NCI-H2171 treated with DMSO at 0.1 percent for 48 hours (cell line): ENCODE data around the gene SNX13.

ENCODE experiments used
- DNase-seq: peaks from one replicate; lab custom pipeline; 2025; lab: John Stamatoyannopoulos, UW

The SNX13 gene

DNA sequence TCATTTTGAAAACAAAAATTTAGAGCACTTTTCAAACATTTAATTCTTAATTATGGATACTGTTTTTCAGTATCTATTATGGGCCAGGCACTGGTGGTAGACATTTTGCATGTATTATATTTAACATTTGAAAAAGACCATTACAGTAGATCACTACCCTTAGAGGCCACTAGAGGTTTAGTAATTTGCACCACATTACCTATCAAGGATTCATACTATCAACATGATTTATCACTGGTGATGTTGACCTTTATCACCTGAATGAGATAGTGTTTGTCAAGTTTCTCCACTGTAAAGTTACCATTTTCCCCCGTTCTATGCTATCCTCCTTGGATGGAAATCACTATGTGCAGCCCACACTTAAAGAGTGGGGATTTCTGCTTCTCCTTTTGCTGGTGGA lies 4.4 kb upstream of the SNX13 start:
- DNase-seq = no peak

DNA sequence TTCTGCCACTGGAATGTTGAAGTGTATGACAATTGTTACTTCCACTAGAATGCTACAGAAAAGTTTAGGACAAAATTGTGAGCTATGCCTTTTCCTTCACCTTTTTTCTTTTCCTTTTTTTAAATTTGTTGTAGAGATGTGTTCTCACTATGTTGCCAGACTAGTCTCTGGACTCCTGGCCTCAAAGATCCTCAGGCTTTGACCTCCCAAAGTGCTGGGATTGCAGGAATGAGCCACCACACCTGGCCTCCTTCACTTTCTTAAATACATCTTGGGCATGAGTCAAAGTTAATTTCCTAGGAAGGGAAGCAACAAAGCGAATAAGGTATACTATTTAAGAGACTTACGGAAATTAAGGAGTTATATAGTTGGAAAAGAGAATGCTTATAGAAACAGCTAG lies 2.7 kb upstream of the SNX13 start:
- no peak for DNase-seq

DNA sequence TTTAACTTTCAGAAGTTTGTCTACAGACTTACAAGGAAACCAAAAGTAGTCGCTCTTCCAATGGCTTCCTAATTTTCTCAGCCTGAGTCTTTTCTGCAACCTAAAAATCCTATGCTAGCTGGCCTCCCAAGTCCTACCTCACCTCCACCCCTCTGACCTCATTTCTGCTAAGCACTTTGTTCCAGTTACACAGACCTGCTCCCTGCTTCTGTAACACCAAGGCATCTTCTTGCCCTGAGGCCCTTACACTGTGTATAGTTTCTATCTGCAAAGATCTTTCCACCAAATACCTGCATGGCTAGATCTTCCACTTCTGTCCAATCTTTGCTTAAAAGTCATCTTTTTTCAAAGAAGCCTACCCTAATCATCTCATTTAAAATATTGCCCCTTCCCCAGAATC lies 1.9 kb upstream of the SNX13 start:
- DNase-seq = no peak

DNA sequence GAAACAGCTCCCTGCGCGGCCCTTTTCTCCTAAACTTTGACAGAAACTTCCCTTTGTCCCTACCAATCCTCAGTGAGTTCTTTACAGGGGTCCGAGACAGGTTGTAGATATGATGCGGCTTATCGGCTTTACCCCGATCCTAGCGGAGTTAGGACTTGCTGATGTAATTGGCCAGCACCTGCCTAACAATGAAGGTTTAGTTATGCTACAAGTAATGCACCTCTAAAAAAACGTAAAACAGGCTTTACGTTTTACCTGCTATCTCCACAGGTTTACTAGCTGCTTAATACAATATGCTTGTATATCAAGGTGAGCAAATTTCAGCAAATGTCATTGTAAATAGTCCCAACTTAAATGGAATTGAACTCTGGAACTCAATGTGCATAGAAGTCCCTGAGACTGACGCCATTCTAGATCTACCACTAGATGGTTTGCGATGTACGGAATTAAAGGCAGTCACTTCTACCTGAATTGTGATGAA lies 697 bp upstream of the SNX13 start:
- DNase-seq = peak; percentile 45

DNA sequence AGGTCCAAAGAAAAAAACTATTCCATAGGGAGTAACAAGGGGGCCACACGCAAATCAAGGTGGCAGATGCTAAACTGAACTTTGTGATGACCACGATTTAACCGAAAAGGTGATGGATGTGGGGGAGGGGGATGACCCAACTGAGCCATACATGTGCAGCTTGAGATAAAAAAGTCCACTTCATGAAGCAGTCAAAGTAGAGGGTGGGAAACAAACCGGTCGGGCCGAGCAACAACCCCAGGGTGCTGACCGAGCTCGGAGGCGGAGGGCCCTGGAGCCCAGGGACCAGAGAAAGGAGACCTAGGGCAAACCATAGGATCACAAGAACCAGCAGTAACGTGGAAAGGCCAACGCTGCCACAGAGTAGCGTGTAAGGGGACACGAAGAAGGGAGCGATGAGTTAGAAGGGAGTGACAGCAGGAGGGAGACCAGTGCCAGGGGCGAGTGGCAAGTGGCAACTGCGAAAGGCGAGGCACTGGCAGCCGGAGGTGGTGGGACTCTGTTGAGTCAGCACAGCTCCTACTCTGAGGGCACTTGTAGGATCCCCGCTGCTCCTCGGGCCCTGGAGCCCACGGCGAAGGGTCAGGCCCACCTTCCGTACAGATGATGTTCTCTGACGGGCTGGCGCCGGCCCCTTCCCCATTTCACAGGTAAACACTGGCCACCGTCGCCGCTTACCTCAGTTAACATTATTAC lies 540 bp downstream of the SNX13 start:
- DNase-seq = peak; percentile 67

DNA sequence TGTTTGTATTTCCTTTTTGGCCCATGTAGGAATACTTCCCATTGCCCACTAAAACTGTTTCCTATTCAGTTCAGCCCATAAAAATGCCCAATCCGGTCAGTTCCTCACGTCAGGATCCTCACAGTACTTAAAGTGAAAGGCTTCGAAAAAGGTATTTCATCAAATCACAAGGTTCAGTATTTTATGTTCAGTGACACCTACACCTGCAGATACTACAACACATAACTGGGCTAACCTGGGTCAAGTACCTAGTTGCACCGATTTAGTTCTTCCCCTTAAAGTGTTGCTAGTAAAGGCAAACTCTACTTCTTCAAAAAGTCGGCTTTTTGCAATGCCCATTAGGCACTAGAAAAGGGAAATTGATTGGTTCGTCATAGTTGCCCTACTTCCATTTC lies 1.1 kb downstream of the SNX13 start:
- no peak for DNase-seq

DNA sequence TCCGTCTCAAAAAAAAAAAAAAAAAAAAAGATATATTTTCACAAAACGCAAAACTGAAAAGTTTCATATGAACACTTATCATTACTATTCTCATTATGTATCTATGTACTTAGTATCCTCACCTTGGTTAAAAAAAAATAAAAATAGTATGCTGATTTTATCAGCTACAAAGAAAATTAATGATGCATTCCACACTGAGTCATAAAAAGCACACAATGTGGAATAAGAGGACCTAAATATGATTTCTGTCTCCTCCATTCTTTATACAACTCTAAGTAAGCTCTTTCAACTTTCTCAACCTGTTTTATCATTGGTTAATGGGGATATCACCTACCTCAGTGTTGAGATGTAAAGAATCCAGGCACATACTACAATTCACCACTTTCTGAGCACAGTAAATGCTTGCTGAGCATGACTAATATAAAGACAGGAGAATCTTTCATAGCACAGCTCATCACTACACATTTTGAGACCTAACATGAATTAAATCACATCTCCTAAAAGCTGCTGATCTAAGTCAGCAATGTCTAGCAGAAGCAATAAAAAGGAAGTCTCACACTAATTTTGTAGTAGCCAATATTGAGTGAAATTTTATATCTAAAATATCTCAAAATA lies 2.7 kb downstream of the SNX13 start:
- no peak for DNase-seq

DNA sequence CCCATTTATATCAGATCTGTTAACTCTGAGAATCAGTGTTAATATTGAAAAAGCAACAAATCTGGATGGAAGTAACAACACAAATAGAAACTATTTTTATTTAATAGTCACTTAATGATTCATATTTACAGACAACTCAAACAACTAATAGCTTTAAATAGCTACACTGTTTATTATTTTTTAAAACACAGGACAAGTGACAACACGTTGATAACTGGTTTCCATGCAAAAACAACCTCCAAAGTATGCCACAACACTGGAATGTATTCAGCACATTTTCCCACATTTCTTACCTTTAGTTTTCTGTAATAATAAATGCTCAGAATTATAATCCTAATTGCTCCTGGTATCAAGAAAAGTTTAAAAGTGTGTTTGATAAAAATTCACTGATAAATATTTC lies 4.0 kb downstream of the SNX13 start:
- DNase-seq = no peak

DNA sequence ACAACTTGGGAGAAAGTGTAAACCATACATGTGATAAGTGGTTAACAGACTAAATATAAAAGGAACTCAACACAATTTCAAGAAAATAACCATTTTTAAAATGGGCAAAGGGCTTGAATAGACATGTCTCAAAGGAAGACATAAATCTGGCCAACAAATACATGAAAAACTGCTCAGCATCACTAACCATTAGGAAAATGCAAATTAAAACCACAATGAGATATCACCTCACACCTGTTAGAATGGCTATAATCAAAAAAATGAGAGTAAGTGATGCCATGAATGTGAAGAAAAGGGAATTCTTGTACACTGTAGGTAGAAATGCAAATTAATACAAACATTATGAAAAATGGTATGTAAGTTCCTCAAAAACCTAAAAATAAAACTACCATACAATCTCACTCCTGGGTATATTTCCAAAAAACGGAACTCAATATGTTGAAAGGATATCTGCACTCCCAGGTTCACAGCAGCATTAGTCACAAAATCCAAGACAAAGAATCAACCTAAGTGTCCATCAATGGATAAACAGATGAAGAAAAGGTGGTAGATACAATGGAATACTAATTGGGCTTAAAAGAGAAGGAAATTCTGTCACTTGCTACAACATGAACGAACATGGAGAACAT lies 5.6 kb downstream of the SNX13 start:
- no peak for DNase-seq

DNA sequence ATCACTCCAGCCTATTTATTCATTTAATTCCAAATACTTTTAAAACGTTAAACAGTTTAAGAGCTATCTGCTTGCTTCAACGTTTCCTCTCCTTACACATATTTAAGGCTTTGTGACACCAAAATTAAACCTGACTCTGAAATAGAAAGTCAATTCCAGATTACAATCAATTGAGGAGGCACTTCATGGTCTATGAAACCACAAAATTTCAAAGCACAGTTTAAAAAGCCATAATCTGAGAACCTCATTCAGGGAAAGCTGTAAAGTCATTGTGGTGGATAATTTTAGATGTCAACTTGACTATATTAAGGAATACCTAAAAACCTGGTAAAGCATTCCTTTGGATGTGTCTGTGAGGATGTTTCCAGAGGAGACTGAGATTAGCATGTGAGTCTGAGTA lies 6.2 kb downstream of the SNX13 start:
- no peak for DNase-seq

DNA sequence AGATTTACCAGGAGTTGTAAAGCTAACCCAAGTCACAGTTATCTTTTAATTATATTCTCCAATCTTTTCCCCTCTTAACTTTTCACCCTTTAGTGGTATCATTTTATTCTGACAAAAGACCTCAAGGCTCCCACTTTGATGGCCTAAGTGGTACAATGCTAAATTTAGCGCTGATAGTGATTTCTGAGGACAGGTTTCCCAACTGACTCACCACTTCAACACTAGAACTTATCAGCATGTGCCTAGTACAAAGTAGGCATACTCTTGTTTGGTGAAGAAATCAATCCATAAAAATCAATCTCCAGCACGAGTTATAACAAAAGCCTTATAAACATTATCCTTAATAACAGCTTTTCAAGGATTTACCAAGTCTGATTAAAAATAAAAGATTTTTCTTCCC lies 7.5 kb downstream of the SNX13 start:
- no peak for DNase-seq

DNA sequence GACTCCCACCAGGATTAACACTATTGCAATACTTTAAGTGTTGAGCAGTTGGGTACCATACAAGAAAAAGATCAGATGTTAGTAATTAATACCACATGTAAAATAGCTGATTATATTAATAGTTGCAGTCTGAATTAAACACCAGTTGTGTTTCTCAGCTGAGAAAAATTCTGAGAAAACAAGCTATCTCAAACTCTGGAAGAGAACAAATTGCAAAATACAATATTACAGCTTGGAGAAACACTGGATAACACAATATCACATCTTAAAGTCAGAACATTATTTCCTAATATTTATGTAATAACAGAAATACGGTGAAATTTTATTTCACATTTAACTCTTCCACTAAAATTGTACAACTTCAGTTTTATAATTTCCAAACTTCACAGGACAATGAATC lies 9.2 kb downstream of the SNX13 start:
- no peak for DNase-seq

DNA sequence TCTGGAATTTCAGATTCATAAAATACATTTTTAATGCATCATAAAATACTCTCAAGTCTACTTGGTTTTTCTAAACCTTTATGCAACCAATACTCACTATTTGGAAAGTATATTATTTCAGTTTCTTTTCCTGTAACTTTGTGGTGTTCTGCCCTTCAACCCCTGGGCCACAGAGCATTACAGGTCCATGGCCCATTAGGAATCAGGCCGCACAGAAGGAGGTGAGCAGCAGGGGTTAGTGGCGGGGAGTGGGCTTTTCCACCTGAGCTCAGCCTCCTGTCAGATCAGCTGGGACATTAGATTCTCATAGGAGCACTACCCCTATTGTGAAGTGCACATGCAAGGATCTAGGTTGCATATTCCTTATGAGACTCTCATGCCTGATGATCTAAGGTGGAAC lies 9.7 kb downstream of the SNX13 start:
- DNase-seq = no peak

DNA sequence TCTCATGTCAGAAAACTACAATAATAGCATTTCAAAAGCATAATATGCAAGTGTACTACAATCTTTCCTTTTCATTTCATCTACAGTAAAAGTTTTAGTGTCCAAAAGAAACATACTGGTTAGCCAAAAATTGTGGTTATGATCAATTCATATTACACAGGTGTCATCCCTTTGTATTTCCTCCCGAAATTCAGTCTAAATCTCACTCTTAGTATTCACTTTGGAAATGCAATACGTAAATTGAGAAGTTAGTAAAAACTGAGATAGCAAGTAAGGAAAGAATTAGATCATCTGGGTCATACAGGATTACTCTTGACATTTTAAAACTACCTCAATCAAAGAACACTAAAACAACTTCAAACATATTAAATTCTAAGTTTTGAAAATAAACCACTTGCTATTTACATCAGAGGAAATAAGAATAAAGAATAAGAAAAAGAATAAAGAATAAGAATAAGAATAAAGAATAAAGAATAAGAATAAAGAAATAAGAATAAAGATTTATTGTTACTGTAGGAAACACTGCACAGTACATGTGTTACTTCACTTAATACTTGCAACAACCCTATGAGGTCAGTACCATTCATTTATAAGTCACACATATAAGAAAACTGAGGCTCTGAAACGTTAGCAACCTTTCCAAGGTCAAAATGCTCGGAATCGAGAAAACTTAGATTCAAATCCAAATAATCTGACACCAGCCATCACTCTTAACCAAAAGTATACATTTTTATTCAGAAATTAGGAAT lies 10.5 kb downstream of the SNX13 start:
- no peak for DNase-seq

DNA sequence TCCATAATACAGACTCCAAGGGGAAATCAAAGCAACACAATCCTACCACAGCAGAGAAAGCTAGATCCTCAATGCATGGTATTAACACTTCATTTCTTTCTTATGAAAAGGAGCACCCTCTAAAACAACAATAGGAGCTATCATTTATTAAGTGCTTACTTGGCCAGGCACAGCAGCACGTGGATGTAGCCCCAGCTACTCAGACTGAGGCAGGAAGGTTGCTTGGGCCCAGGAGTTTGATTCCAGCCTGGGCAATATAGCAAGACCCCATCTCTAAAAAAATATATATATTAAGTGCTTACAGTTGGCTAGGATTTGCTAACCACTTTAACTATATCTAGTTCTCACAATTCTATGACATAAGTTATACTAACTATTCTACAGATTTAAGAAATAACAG lies 12.2 kb downstream of the SNX13 start:
- DNase-seq = no peak

DNA sequence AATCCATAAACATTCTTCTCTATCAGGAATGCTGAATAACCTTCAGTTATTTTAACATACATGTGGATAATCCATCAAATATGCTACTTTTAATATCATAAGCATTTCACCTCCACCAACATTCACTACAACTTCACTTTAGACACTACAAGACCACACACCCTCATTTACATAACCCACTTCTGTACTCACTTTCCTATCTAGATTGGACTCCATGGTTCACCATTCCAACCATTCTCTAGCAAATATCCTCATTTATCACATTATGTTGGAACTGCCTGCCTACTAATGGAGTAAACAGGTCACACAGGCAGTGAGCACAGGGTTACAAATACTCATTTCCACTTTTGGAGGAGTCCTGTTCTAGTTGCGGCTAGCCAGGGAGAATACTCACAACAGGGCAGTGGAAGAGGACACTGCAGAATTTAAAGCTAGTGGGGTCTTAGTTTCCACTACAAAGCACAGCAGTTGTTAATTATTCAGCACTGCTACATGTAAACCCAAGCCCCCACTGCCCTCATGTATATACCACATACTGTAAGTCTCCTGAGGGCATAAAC lies 18.4 kb downstream of the SNX13 start:
- DNase-seq = no peak

DNA sequence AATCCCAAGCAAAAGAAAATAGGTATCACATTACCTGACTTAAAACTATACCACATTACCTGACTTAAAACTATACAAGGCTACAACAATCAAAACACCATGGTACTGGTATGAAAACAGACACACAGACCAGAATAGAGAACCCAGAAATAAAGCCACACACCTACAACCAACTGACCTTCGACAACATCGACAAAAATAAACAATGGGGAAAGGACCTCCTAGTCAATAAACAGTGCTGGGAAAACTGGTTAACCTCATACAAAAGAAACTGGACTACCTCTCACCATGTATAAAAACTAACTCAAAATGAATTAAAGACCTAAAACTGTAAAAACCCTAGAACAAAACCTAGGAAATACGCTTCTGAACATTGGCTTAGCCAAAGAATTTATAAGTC lies 22.5 kb downstream of the SNX13 start:
- no peak for DNase-seq

DNA sequence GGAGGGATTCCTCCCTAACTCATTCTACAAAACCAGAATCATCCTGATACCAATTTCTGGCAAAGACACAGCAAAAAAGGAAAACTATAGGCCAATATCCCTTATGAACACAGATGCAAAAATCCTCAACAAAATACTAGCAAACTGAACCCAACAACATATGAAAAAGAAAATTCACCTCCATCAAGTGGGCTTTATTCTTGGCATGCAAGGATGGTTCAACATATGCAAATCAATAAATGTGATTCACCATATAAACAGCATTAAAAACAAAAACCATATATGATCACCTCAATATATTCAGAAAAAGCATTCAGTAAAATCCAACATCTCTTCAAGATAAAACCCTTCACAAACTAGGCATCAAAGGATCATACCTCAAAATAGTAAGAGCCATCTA lies 23.5 kb downstream of the SNX13 start:
- no peak for DNase-seq

DNA sequence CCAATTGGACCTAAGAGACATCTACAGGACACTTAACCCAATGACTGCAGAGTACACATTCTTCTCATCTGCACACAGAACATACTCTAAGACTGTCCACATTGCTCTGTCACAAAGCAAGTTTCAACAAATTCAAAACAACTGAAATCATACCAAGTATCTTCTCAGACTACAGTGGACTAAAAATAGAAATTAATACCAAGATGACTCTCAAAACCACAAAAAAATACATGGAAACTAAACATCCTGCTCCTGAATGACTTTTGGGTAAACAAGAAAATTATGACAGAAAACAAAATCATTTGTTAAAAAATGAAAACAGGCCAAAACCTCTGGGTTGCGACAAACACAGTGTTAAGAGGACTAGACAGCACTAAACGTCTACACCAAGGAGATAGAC lies 24.5 kb downstream of the SNX13 start:
- DNase-seq = no peak

DNA sequence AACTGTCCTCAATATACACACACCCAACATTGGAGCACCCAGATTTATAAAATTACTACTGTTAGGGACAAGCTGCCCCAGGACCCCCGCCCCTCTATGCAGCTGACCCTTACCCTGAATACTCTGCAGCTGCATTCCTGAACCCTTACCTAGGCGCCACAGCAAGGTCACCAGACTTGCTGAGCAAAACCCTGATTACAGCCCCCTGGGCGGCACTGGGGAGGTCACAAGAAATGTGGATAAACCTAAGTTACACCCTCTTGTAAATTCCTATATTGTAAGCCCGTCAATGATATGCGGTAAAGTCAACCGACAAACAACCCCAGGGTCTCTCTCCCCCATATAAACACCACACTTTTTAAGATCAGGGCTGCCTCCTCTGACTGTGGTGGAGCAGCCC lies 25.1 kb downstream of the SNX13 start:
- DNase-seq = no peak

DNA sequence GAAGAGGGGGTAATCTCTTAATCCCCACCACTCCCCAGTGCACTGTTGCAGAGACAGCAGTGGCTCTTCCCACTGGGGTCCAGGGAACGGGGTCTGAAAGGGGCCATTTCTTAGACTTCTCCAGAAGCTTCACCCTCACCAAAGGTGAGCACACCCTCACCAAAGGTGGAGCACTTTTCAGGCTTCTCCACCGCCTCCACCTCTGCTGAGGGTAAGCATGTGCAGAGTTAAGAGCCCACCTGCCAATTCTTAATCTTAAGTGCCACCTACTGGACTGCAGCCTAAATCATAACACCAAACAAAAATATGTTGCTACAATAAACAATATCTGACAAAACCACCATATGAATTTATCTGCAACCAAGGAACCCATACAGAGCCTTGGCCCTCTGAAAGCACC lies 27.0 kb downstream of the SNX13 start:
- no peak for DNase-seq

DNA sequence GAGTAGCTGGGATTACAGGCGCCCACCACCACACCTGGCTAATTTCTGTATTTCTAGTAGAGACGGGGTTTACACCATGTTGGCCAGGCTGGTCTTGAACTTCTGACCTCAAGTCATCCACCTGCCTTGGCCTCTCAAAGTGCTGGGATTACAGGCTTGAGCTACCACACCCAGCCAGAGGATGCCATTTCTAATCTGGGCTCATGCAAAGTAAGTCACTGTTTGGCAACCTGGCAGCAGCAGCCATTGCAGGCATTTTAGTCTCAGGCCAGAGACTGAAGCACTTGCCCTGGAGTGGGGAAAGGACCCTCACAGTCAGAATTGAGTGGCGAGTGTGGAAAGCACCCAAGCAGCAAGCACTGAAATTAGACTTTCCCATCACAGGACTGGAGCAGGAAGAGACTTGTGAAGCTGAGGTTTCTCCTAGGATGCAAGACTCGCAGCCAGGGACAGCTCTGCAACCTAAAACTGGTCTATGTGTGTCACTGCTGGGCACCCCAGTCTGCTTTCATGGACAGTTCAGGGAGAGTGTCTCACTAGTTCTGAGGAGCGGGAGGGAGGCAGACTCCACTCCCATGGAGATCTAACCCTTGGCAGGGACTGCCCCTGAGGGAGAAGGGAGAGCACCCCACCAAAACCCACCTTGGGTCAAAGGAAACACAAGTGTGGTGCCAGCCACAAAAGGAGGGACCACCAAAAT lies 27.6 kb downstream of the SNX13 start:
- DNase-seq = no peak
